GM18861 (cell line): ENCODE data around the gene ASTN2.
"Not testable (repeated sequence)": the region's sequence is repeated elsewhere in the genome, so short reads cannot be mapped to it uniquely, and the experiment has no call there.

Source experiments
- ATAC-seq: cut with Tn5 transposase; IDR thresholded peaks from one replicate; pipeline ENCODE4 v1.9.1; 2021; ENCODE audit not compliant: unreplicated experiment

The ASTN2 gene

DNA sequence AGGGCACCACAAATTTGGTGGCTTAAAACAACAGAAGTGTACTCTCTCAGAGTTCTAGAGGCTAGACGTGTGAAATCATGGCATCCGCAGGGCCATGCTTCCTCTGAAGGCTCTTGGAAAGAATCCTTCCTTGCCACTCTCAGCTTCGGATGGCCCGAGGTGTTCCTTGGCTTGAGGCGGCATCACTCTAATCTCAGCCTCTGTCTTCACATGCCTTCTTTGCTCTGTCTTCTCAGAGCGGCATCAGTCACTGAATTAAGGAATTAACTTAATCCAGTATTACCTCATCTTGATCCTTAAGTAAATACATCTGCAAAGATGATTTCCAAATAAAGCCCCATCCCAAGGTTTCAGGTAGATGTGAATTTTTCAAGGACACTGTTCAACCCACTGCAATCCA, 938.9 kb downstream of the ASTN2 start:
- no peak for ATAC-seq

DNA sequence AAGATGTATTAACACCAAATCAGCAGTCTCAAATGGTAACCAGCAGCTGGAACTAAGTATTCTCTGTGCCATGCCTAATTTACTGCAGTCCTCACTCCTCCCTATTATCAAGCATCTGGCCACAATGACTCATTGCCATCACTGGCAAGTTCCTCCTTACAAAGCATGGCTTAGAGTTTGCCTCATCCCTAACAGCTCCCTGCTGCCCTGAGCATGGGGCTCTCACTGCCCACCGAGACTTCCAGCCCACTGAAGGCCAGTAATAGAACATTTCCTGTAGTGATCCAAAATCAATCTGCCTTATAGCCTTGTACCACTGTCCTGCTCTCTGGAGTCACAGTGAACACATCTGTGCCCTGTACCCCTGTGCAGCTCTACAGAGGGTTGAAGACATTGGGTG, 939.7 kb downstream of the ASTN2 start:
- ATAC-seq: no peak

DNA sequence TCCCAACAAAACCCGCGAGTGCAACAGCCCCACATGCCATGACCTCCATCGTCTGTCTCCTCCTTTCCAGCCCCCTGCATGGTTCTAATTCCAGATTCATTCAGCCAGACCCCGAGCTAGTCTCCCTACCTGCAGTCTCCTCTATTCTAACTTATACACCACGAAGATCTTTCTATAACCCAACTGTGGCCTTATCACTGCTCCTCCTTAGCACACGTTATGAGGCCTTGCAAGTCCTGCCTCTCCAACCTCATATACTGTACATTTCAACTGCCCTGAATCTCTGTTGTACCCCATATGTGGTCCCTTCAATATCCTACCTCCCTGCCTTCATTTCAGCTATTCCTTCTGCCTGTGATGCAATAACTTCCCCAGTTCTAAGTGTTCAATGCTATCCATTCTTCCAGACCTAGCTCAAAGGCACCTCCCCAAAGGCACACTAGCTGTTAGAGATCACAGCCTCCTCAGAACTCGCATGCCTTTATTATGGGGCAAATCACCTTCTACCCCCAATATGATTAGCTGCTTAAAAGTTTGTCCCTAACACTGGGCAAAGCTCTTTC, 942.8 kb downstream of the ASTN2 start:
- ATAC-seq: no peak

DNA sequence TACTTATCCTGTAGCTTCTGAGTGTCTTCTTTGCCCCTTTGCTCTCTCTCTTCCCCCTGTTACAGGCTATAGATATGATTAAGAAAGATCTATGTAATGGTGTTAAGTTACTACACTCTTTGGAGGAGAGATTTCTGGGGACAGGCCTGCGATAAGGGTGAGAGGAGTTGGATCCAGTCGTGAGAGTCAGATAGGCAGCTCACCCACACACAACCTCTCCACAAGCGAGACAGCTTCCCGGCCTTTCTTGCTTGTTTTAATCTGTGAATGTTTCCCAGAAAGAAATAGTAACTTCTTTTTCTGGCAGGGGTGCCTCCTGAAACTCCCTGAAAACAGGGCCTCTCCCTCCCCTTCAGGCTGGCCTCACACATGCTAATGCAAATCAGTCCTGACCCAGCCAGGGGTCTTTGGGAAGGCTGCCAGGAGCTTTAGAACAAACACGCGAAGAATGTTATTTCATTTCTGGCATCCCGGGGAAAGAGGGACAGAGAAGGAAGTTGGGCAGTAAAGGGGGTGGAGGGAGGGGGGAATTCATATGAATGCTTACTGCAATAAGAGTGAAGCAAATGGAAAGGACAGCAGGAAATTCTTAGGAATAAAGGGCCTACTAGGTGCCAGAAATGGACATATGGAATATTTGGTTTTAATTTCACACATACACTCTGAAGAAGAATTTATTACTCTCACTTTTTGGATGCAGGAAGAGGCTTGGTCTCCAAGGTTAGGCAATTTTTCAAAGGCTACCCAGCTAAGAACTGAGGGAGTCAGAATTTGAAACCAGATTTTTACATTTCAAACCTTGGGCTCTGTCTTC, 943.6 kb downstream of the ASTN2 start:
- no peak for ATAC-seq

DNA sequence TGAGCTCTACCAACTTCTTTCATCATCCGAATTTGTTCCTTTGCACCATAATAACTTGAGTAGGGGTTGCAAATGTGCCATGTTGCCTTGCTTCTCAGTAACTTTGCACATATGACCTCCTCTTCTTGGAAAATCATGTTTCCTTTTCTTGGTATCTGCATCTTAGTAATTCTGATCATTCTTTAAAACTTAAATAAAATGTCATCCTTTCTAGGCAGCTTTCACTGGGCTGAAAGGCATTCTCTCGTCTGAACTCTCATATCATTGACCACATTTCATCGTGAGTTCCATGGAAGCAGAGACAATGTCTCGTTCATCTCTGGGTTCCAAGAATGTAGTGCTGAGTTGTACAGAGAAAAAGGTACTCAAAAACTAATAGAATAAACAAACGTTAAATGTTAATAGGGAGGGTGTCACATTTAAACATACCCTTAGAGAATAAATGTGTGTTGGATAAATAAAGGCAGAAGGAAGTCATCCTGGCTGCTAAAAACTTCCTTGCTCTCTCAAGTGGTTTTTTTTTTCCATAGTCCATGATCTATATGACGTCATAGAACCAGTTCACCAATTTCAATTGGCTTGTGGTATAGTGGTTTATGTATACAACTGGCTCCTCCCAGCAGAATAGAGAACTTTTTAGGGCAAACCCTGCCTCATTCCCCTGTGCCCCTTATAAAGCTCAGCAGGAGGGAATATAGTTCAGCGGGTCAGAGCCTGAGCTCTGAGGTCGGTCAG, 945.9 kb downstream of the ASTN2 start:
- no peak for ATAC-seq

DNA sequence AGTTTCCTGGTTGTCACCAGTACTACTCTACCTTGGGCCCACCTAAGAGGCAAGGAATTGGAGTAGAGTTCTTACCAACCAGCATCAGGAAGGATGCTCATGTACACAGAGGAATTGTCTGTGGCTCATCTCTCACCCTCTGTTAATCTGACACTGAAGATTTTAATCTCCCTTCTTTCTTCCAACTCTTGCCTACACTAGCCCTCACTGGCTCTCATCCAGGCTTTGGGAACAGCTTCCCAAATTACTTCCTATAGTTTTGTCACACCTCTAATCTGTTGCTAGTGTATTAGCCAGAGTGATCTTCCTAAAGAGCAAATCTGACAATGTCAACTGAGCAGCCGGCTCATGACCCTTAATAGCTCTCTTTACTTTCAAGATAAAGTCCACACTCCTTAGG, 946.5 kb downstream of the ASTN2 start:
- ATAC-seq: no peak

DNA sequence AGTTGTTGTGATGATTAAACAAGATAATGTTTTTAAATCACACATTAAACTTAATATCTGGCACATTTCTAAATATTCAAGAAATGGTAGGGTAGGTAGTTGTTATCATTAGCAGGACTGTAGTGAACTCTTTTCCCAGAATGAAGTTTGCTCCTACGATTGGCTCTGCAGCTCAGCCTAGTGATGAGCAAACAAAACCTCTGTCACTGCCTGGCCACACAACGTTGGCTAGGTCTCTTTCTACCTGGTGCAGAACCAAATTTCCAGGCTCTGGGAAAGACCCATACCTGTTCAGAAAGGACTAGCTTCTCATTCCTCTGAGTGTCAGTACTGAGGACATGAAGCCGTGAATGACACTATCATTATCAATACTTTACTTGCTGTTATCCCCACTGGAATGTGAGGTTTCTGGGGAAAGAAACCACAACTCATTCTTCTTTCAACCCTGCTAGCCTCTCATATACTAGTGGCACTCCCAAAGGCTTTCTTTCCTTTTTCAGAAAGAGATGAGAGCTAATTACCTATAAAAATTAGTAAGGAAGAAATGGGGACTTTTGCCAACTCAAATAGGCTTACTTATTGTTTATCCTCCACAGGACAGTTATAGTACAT, 947.0 kb downstream of the ASTN2 start:
- no peak for ATAC-seq

DNA sequence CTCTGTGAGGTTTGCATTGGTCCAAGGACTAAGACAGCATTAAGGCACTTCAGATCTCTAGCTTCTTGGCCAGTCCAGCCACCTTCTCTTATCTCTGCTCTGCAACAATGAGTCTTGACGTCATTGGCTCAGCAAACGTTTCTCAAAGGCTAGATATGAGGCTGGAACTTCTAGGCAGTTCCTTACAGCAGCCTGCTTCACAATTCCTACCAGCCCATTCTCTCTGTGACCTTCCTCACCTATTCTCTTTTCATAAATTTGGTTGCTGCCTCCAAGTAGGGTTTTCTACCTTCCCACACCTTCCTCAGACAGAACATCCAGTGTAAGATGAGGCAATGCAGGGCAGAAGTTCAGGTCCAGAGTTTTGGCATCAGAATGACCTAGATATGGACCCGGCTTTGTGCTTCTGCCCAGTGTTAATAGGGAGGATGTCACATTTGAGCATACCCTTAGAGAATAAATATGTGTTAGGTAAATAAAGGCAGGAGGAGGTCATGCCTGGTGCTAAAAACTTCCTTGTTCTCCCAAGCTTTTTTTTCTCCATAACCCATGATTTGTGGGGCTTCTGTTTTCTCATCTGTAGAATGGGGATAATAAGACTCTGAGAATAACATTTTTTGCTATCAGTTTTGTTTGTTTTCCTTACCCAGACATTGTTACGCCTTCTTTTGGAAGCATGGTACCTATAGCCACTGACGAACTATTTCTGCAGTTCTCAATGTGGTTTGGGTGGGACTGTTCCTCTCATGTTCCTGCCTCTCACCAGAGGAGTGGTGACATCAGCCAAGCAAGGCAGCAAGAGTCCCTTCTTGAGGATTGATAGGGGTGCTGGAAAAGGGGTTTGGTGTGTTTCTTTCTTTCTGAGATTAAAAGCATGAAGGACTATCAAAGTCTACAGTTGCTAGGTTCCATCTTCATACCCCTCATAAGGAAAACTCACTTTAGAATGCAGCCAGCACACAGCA, 948.3 kb downstream of the ASTN2 start:
- no peak for ATAC-seq

DNA sequence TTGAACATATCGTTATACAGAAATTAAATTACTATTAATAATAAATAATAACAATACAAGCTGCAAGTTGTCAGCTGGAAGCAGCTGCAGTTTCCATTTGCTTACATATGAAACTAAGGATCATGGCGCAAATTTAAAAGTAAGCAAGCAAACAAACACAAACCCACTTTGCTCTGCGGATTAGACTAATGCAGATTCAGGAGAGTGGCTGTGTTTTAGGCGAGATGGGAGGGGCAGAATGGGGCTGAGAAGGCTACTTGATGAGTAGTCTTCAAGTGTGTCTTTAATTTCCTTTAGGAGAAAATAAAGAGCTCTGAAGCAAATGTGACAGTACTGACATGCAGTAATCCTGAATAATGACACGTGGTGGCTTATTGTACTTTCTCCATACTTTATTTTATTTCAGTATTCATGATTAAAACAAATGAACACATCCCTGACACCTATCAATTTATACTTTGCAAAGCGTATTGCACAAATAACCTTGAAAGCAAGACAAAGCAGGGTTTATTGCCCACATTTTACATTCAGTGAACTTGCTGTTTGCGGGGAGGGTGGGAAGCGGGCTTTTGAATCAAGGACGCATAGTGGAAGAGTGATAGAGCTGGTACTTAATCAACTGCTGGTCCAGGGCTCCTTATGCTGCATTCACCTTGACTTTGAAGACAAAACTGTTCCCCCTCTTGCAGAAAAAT, 949.1 kb downstream of the ASTN2 start:
- no peak for ATAC-seq

DNA sequence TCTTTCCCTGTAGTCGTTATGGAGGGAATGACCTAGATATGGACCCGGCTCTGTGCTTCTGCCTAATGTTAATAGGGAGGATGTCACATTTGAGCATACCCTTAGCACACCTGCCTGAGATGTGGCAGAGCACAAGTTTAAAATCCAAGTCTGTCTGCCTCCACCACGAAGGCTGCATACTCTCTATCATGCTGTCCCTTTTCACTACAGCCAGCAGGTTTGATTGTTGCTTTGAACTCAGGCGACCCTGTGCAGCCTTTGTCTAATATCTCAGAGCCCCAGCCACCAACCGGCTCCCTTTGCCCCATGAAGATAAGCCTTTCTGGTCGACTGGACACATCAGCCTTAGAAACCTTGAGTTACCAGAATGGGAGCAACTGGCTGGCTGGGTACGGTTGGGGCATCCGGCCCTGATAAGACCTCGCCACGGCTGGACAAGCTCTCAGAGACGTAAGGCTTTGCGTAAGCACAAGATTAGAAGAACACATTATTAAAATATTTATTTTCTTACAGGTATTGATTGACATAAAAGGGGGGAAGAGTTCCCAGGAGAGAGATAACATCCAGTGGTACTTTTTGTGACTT, 949.8 kb downstream of the ASTN2 start:
- no peak for ATAC-seq

DNA sequence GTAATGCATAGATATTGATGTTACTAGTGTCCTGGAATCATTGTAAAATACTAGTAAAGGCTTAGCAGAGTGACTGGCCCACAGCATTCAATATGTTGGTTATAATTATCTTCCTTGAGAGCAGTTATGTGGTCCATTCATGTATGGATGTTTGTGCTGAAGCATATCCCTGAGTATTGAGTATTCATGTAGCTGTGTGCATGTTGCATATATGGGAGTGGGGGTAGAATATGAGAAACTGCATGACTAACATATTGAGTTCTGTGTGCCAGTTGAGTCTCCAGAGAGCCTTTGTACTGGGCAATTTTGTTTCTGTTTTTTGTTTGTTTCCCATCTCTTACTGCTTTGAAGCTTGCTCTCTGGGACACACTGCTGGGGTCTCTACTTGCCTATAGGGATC, 950.4 kb downstream of the ASTN2 start:
- no peak for ATAC-seq

DNA sequence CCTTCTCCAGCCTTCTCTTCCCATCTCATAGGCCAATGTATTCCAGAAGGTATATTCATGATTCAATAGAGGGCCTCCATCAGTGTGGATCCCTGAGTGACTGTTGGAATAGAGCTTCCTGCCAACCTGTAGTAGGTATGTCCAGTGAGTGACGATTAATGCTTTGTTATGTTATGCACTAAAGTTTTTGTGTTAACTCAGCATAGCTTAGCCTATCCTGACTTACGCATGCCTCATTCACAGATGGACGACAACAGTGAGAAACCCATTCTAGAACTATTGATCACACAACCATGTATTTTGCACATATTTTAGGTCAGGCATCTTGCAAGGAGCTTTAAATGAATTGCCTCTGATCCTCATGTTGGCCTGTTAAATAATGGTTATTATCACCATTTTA, 953.2 kb downstream of the ASTN2 start:
- no peak for ATAC-seq

DNA sequence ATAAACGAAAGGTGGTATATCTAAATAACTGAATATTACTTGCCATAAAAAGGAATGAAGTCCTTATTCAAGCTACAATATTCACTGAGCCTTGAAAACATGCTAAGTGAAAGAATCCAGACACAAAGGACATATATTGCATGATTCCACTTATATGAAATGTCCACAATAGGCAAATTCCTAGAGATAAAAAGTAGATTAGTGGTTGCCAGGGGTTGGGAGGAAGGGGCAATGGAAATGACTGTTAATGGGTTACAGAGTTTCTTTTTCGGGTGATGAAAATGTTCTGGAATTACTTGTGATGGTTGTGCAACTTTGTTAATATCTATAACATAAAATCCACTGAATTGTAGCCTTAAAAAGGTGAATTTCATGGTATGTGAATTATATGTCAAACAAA, 954.8 kb downstream of the ASTN2 start:
- ATAC-seq: no peak

DNA sequence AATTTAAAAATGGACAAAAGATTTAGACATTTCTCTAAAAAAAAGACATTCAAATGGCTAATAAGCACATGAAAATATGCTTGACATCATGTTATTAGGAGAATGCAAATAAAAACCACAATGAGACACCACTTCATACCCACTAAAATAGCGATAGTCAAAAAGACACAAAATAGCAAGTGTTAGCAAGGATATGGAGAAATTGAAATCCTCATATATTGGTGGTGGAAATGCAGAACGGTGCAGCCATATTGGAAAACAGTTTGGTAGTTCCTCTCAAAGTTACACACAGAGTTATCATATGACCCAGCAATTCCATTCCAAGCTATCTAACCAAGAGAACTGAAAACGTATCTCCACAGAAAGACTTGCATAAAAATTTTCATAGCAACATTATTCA, 955.3 kb downstream of the ASTN2 start:
- no peak for ATAC-seq

DNA sequence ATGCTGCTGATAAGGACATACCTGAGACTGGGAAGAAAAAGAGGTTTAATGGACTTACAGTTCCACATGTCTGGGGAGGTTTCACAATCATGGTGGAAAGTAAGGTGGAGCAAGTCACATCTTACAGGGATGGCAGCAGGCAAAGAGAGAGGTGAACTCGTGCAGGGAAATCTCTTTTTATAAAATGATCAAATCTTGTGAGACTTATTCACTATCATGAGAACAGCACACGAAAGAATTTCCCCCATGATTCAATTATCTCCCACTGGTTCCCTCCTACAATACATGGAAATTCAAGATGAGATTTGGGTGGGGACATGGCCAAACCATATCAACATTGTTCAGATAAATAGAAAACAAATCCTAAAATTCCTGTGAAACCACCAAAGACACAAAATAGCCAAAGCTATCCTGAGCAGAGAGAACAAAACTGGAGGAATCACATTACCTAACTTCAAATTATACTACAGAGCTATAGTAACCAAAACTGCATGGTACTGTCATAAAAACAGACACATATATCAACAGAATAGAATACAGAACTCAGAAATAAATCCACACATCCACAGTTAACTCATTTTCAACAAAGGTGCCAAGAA, 958.3 kb downstream of the ASTN2 start:
- no peak for ATAC-seq

DNA sequence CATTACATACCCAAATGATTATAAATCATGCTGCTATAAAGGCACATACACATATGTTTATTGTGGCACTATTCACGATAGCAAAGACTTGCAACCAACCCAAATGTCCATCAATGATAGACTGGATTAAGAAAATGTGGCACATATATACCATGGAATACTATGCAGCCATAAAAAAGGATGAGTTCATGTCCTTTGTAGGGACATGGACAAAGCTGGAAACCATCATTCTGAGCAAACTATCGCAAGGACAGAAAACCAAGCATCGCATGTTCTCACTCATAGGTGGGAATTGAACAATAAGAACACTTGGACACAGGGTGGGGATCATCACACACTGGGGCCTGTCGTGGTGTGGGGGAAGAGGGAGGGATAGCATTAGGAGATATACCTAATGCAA, 960.3 kb downstream of the ASTN2 start:
- ATAC-seq: not testable (repeated sequence)

DNA sequence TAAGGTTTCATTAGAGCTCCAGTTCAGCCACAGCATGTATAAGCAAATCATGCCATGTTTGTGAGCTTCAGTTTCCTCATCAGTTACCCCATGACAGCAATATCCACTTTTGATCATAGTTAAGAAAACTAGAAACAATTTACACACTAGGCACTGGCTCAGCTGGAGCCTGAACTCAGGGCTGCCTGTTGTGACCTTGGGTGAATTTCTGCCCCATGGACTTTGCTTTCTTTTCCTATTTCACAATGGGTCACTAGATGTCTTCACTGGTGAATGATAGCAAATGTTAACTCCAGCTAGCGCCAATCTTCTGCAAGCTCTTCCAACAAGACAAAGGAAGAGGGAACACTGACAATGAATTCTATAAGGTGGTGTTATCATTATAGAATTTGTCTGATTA, 961.1 kb downstream of the ASTN2 start:
- no peak for ATAC-seq

DNA sequence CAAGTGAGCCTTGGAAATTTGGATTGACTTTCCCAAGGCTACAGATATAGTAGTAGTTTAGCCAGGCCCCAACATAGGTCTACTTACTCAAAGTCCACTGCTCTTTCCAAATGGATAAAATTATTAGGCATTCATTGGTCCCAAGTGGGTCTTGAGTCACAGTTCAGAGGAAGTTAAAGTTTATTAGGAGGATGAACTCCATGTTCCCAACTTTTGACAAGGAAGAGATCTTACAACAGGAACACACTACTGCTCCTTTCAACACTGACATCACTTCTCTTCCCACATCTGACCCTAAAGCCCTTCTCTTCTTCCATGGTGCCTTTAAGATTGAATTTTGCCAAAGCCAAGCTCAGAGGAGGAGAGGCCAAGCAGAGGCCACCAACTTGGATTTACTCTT, 962.2 kb downstream of the ASTN2 start:
- no peak for ATAC-seq

DNA sequence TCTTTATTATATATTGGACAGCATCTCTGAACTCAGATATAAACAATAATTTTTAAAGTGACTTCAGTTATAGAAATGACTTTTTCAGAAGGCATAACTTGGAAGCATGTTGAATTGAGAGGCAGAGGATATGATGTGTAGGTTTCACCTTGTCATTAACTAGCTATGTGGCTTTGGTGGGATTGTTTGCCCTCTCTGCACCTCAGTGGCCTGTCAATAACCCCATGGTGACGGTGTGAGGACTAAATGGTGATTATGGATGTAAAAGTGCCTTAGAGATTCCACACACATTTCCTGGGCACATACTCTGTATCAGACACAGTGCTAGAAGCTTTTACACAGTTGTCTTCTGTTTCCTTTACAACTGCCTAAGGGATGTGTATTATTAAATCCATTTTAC, 962.6 kb downstream of the ASTN2 start:
- ATAC-seq: no peak
